Stimulated activated CD4-positive, alpha-beta T cell treated with anti-CD3 and anti-CD28 coated beads, Interleukin-4, amount 100 ng/mL, for 4 hours (primary cell): ENCODE data around the gene NDUFS8.

ENCODE experiments used
- DNase-seq, 2 experiments: peaks; one replicate each; pipeline ENCODE4 v3.0.0-alpha.2; 2020

The NDUFS8 gene

DNA sequence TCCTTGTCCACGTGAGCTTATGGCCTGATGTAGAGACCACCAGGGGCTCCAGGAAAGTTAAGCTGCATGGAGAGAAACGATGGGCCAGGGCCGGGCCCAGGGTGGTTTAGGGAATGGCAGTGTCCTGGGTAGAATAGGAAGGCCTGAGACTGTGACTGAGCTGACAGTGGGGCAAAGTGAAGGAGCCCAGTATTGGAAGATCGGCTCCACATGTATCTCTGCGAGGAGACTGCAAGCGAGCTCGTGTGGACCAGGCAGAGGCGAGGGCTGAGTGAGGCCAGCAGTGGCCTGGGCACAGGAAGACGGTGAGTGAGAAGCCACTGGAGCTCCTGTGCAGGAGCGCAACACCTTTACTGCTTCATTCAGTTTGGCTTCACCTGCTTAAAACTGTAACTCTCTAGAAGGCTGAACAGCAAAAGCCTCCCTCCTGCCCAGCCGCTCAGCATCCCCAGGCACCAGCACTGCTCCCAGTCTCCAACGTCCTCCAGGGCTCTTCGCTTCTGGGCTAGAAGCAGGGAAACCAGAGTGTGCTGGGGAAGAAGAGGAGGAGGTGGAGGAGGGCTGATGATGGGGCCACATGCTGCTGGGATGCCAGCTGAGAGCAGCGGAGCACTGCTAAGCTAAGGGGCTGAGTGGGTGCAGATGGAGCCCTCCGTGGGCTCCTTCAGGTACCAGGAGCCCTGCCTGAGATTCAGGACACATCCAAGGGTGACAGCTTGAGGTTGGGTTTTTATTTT is 21.8 kb downstream of the NDUFS8 start:
- no peak for DNase-seq

GRCh38 chr11:68053117-68053516 is 22.6 kb downstream of the NDUFS8 start:
- DNase-seq: no peak

DNA sequence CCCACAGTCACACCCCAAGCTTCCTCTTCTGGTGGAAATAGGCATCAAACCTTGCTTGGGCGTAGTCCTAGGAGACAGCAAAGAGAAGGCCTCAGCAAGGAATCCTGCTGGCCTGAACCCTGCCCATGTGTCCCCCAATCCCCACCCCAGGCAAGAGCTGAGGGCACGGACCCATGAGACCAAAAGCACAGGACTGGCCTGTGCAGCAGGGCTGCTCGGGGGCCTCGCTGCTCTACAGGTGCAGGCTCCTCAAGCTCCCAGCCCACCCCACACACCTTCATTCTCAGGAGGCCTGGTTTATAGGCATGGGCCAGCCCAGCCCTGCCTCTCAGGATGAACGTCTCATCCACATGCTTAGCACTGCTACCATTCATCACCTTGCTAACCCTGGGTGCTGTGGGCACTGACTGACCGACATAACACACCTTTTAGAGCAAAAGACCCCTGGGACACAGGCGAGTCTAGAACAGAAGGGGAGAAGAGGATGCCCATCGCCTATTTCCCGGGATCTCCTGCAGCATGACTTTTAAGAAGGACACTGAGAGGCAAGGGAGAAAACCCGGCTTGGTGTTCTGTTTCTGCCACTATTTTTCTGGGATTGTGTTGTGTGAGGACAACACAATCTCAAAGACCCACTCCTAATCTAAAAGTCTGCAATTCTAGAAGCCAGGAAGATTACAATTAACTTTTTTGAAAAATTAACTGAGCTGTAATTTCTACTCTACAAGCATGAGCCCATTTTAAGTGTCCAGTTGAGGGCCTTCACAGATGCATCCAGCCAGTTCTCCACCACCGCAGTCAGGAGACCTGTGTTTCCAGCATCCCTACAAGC is 23.7 kb downstream of the NDUFS8 start:
- no peak for DNase-seq

DNA sequence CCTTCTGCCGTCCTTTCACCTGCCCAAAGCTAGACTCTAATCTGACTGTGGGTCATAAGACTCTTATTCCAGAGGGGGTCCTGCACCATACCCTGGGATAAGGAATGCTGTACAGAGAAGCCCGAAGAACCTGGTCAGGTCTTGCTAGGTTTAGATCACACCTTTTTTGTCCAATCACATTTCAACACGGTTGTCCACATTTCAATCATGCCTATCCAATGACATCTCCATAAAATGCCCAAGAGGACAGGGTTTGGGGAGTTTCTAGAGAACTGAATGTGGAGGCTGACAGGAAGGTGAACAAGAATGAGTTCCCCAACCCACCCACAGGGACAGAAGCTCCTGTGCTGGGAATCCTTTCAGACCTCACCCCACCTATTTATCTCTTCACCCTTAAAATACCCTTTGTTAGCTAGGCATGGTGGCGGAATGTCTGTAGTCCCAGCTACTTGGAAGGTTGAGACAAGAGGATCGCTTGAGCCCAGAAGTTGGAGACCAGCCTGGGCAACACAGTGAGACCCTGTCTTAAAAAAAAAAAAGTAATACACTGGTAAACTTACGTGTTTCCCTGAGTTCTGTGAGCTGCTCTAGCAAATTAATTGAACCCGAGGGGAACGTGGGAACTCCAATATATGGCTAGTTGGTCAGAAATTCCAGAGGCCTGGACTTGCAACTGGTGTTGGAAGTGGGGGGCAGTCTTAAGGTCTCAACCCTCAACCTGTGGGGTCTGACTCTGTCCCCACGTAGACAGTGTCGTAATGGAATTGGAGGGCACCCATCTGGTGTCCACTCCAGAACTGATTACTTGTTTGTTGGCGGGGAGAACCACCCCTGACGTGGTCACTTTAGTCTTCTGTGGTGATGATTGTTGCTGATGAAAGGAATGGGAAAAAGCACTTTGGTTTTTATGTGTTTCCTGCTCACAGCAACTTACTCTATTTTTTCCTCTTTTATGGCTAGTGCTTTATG is 26.1 kb downstream of the NDUFS8 start:
- no peak for DNase-seq

- DNase-seq: no peak
Observed at GRCh38 chr11:68057807-68058206, 27.3 kb downstream of the NDUFS8 start.

DNA sequence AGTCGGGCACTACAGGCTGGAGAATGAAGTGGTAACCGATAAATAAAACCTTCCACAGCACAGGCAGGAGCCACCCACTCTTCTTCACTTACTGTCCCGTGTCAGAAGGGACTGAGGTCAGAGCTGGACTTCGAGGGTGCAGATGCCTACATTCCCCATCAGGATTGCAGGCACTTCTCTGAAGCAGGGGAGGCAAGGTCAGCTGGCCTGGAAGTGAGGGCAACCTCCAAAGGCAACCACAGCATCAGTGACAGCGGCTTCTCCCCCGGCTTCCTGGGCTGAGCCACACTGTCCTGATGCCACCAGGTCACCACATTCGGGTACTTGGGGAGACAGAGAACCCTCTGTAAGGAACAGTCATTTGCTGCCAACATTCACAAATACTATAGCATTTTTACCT is 31.0 kb downstream of the NDUFS8 start:
- DNase-seq: no peak

DNA sequence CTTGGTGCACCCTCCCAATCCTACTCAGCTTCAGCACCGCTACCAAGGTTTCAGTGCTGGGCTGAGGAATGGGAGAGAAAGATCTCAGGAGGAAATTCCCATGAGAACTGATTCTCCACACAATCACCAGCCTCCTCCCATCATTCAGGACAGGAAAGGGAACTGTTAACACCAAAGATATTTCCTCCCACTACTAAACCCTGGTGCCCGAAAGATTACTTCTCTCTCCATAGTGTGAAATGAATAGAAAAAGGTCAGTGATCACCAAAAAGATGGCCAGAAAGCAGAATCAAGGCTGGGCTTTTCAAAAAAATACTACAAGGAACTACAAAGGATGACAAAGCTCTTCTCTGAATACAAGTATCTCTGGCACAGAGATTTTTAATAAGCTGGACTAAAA is 34.4 kb downstream of the NDUFS8 start:
- no peak for DNase-seq

- DNase-seq: no peak
Observed at GRCh38 chr11:68065841-68066240, 35.4 kb downstream of the NDUFS8 start.

DNA sequence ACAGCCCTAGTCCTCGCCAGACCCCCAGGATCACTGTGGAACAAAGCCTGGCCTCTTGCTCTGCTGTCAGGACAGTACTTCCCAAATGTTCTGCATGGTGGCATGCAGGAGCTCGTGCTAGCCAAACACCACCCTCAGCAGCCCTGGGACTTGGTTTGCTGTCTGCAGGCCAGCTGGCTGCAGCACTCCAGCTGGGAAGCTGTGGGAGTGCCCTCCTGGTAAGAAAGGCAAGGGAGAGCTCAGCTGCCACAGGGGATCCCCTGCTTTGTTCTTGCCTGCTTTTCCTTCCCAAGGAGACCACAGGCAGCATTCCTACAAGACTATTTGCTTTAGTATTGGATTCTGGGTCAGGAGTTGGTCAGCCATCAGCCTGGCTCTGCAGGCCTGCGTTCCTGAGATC is 36.3 kb downstream of the NDUFS8 start:
- no peak for DNase-seq

- no peak for DNase-seq
Observed at GRCh38 chr11:68067991-68068390, 37.5 kb downstream of the NDUFS8 start.

GRCh38 chr11:68071281-68072048 is 41.0 kb downstream of the NDUFS8 start:
- no peak for DNase-seq

GRCh38 chr11:68074584-68075352 is 44.3 kb downstream of the NDUFS8 start:
- no peak for DNase-seq

- no peak for DNase-seq
Observed at GRCh38 chr11:68076371-68077042, 46.0 kb downstream of the NDUFS8 start.

GRCh38 chr11:68077617-68078582 is 47.4 kb downstream of the NDUFS8 start:
- DNase-seq: no peak

- no peak for DNase-seq
Observed at GRCh38 chr11:68080860-68081259, 50.4 kb downstream of the NDUFS8 start.

GRCh38 chr11:68081691-68082090 is 51.2 kb downstream of the NDUFS8 start:
- no peak for DNase-seq

GRCh38 chr11:68082481-68082880 is 52.0 kb downstream of the NDUFS8 start:
- DNase-seq: no peak

DNA sequence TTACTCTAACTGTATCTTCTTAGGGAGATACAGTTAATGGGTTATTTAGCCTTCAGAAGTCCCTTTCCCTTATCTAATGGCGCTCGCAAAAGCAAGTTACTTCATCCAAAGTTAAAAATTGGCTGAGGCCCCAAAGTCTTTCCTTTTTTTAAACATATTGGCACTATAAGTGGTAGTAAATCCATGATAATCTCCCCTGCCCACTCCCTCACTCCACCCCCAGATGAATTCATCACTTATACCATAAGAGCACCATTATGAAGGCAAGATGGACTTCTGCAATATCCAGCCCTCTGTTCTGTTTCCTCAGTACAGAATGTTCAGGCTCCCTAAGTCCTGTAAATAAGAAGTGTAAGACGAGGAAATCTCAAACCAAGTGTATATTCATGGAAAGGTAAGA is 53.0 kb downstream of the NDUFS8 start:
- no peak for DNase-seq
